ENCODE results near the gene ZMYND15.
A peak's percentile ranks its signal among the peaks of the same experiment; 100 is the strongest.

Gene ZMYND15

GRCh38 chr17:4743216-4743615 is 3.6 kb downstream of the ZMYND15 start:
- DNase-seq = no peak

GRCh38 chr17:4743898-4744297 is 4.3 kb downstream of the ZMYND15 start:
- no peak for DNase-seq

GRCh38 chr17:4744999-4745969 is 5.7 kb downstream of the ZMYND15 start:
- no peak for DNase-seq

- DNase-seq = peak in 1 of 5 donors; percentile 70
Observed at GRCh38 chr17:4747847-4748246, 8.2 kb downstream of the ZMYND15 start.

- no peak for DNase-seq
Observed at GRCh38 chr17:4748686-4749085, 9.1 kb downstream of the ZMYND15 start.

- no peak for DNase-seq
Observed at GRCh38 chr17:4750606-4751005, 11.0 kb downstream of the ZMYND15 start.

GRCh38 chr17:4751932-4752331 is 12.3 kb downstream of the ZMYND15 start:
- no peak for DNase-seq

- DNase-seq = no peak
Observed at GRCh38 chr17:4753392-4753791, 13.8 kb downstream of the ZMYND15 start.

GRCh38 chr17:4759776-4760236 is 20.2 kb downstream of the ZMYND15 start:
- no peak for DNase-seq

GRCh38 chr17:4764595-4764994 is 25.0 kb downstream of the ZMYND15 start:
- DNase-seq = no peak

- no peak for DNase-seq
Observed at GRCh38 chr17:4766201-4766600, 26.6 kb downstream of the ZMYND15 start.

GRCh38 chr17:4766723-4767122 is 27.1 kb downstream of the ZMYND15 start:
- no peak for DNase-seq

GRCh38 chr17:4768298-4768697 is 28.7 kb downstream of the ZMYND15 start:
- DNase-seq = no peak

- no peak for DNase-seq
Observed at GRCh38 chr17:4769628-4770027, 30.0 kb downstream of the ZMYND15 start.

GRCh38 chr17:4771519-4772234 is 32.0 kb downstream of the ZMYND15 start, which contains the start of gene TM4SF5:
Gene TM4SF5 (plus strand): TSS chr17:4771886. CDS start chr17:4771923, 37 bp downstream.
- DNase-seq = peak in 1 of 5 donors; percentile 40

- no peak for DNase-seq
Observed at GRCh38 chr17:4772235-4772613, 32.6 kb downstream of the ZMYND15 start.

GRCh38 chr17:4777969-4778760 is 38.5 kb downstream of the ZMYND15 start:
- no peak for DNase-seq

- no peak for DNase-seq
Observed at GRCh38 chr17:4780325-4780955, 40.8 kb downstream of the ZMYND15 start.

- DNase-seq = peak in 1 of 5 donors; percentile 34
Observed at GRCh38 chr17:4782652-4783051, 43.0 kb downstream of the ZMYND15 start.

- DNase-seq = no peak
Observed at GRCh38 chr17:4785311-4786105, 45.9 kb downstream of the ZMYND15 start.

GRCh38 chr17:4786106-4786511 is 46.5 kb downstream of the ZMYND15 start, which contains the start of gene VMO1:
Gene VMO1 (minus strand): TSS chr17:4786364. CDS start chr17:4786352, 12 bp downstream.
- DNase-seq = no peak

Data from T-helper 1 cell (primary cell).